ENCODE data around the gene VIPR2. TPM values are rescaled to one million over a fixed set of nuclear protein-coding genes. Genes with fewer than 3 reads are reported as not detected.

VIPR2 gene
- total and polyA plus RNA-seq, 5 experiments from 2014 or later = 0.17 to 0.62 (median 0.24) TPM; not detected in 1

DNA sequence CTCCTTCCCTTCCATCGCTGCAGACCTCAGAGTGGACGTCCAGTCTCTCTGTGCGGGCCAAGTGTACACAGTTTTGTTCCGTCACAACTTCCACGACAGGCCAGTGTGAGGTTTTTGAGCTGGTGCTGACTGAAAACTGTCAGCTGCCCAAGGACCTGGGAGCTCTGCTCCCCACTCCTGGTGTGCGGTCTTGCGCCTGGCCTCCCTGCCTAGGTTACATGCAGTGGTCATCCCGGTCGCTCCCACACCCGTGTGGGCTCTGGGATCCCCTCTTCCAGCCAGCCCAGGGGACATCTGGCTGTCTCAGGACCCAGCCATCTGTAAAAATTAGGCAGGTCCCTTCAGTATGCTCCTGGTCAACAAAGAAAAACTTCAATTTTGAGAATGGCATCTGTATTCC, 127.5 kb downstream of the VIPR2 start:
- Mint-ChIP-seq H3K4me1 (peaks cover 0 to 5% (median 0%) of the 10 kb centered on the region in 4 donors), H3K4me3 (no peak overlapping the region), H3K27me3 (peaks cover 0 to 4% (median 0%) of the 10 kb centered on the region in 5 donors), H3K27ac (no peak overlapping the region), H3K9me3 (no peaks in the 10 kb centered on the region), H3K36me3 (peaks cover 0 to 2% (median 0%) of the 10 kb centered on the region in 3 donors)
- ATAC-seq (no peak), DNase-seq (no peak)
- POLR2A ChIA-PET = no interaction called here

- Mint-ChIP-seq H3K36me3 (no peaks in the 10 kb centered on the region), H3K4me3 (no peak overlapping the region), H3K27ac (no peak overlapping the region), H3K4me1 (peaks cover 0 to 5% (median 0%) of the 10 kb centered on the region in 4 donors), H3K9me3 (no peaks in the 10 kb centered on the region), H3K27me3 (peaks cover 0 to 2% (median 0%) of the 10 kb centered on the region in 5 donors)
- DNase-seq (no peak), ATAC-seq (no peak)
- POLR2A ChIA-PET = no interaction called here
Observed at GRCh38 chr7:159016591-159016990, 128.1 kb downstream of the VIPR2 start.

DNA sequence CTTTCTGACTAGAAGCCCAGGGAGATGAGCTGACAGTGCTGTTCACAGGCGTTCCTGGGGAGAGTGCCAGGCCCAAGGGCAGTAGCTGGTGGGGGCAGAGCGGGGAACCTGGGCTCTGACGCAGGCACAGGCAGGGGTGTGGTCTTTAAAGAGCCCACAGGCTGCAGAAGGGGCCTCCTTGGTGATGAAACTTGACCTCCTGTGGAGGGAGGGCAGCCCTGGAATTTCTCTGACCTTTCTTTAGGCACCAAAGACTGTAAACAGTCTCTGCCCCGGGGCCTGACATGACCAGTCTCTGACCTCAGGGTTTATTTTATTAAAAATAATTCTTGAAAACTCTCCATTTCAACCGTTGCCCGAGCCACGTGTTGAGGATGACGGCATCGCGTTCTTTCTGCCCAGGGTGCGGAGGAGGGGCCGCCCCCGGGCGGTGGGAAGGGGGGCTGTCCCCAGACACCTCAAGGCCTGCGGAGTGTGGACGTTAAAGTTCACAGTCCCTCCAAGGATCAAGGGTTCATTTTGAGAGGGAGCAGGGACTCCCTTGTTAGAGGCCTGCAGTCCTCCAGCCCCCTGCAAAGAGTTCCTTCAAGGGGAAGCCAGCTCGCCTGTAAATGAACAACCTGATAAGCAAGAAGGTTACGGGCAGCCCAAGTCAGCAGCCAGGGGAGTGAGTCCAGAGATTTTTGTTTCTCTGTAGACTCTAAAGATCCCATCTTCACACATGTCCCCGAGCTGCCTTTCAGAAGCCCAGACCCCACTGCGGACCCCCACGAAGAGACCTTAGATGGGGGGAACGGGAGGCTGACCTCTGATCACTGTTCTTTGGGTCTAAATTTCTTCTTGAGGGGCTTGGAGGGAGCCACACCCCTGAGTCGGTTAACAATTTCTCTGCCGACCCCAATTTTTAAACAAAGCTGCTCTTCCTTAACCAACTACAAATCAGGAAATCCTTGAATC, 128.9 kb downstream of the VIPR2 start:
- H3K27ac Mint-ChIP-seq = peak overlapping the region in 1 of 10 donors; percentile 57
- peaks cover 0 to 2% (median 0%) of the 10 kb centered on the region in 5 donors for H3K27me3 Mint-ChIP-seq
- H3K36me3 Mint-ChIP-seq = no peaks in the 10 kb centered on the region
- POLR2A ChIA-PET = no interaction called here
- H3K4me3 Mint-ChIP-seq = no peak overlapping the region
- DNase-seq (peak in 1 of 10 donors; percentile 6), ATAC-seq (no peak)
- H3K9me3 Mint-ChIP-seq = no peaks in the 10 kb centered on the region
- H3K4me1 Mint-ChIP-seq = peaks cover 0 to 5% (median 0%) of the 10 kb centered on the region in 4 donors

DNA sequence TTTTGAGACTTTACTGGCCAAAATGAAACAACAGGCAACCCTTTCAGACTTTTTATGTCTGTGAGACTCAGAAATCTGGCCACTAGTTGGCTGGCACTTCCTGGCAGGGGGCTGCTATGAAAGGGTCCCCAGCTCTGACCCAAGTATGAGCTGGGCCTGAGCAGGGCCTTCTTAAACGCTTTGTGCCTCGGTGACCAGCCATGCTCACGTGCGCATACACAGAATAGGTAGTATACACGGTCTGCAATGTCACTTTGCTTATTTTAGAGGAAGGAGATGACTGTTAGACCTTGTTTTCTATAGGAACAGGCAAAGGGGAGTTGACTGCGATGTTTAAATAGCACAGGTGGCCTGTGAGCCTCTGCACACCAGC, 129.6 kb downstream of the VIPR2 start:
- Mint-ChIP-seq H3K36me3 (no peaks in the 10 kb centered on the region), H3K4me3 (no peak overlapping the region), H3K4me1 (peaks cover 0 to 5% (median 0%) of the 10 kb centered on the region in 4 donors), H3K27me3 (no peaks in the 10 kb centered on the region), H3K9me3 (no peaks in the 10 kb centered on the region), H3K27ac (peak overlapping the region in 1 of 10 donors; percentile 57)
- ATAC-seq = no peak
- no peak for DNase-seq
- POLR2A ChIA-PET = no interaction called here

DNA sequence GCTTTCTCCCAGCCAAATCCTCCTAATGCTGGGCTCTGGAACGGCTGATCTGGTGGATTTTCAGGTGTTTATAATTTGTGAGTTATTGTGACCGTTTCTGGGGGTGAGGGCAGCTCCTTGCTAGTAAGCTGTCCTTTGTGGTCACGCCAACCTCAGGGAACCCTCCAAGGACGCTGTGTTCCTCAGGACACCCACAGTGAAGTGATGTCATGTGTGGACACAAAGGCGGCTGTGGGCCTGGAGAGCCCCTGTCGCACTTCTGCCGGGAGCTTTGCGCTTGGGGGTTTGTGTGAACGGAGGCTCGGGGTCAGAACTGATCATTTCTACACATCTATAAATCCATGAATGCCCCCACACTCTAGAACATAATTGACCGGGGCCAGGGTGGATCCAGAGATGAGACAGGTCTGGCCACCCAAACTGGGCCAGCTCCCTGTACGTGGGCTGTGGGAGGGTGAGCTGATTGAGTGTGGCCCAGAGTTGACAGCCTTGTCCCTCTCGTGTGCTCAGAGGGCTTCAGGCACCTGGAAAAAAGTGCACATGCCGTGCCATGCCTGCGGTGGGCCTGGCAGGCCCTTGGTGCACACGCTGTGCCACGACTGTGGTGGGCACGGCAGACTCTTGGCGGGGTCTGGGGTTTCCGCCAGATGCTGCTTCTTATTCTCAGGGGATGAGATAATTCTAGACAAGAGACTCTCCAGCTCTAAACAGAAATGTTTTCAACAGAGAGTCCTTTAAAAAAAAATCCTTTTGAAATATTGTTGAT, 130.2 kb downstream of the VIPR2 start:
- H3K27ac Mint-ChIP-seq = no peak overlapping the region

GRCh38 chr7:159013825-159014289, 130.8 kb downstream of the VIPR2 start:
- Mint-ChIP-seq H3K4me1 (peaks cover 0 to under 1% (median 0%) of the 10 kb centered on the region in 4 donors), H3K4me3 (no peak overlapping the region), H3K27ac (no peak overlapping the region), H3K27me3 (no peaks in the 10 kb centered on the region), H3K36me3 (no peaks in the 10 kb centered on the region), H3K9me3 (no peaks in the 10 kb centered on the region)
- ATAC-seq (no peak), DNase-seq (no peak)
- POLR2A ChIA-PET = no interaction called here

More for the DNA sequence above, 130.2 kb downstream of the VIPR2 start:
- POLR2A ChIA-PET = no interaction called here
- ATAC-seq = no peak
- no peak overlapping the region for H3K4me3 Mint-ChIP-seq
- DNase-seq = no peak
- H3K36me3 Mint-ChIP-seq = no peaks in the 10 kb centered on the region
- H3K9me3 Mint-ChIP-seq = no peaks in the 10 kb centered on the region
- H3K27me3 Mint-ChIP-seq = no peaks in the 10 kb centered on the region
- peaks cover 0 to 5% (median 0%) of the 10 kb centered on the region in 4 donors for H3K4me1 Mint-ChIP-seq

- Mint-ChIP-seq H3K9me3 (no peaks in the 10 kb centered on the region), H3K27ac (no peak overlapping the region), H3K36me3 (no peaks in the 10 kb centered on the region), H3K4me1 (no peaks in the 10 kb centered on the region), H3K4me3 (no peak overlapping the region), H3K27me3 (no peaks in the 10 kb centered on the region)
- POLR2A ChIA-PET = no interaction called here
- DNase-seq (no peak), ATAC-seq (no peak)
Observed at GRCh38 chr7:159013181-159013690, 131.4 kb downstream of the VIPR2 start.

DNA sequence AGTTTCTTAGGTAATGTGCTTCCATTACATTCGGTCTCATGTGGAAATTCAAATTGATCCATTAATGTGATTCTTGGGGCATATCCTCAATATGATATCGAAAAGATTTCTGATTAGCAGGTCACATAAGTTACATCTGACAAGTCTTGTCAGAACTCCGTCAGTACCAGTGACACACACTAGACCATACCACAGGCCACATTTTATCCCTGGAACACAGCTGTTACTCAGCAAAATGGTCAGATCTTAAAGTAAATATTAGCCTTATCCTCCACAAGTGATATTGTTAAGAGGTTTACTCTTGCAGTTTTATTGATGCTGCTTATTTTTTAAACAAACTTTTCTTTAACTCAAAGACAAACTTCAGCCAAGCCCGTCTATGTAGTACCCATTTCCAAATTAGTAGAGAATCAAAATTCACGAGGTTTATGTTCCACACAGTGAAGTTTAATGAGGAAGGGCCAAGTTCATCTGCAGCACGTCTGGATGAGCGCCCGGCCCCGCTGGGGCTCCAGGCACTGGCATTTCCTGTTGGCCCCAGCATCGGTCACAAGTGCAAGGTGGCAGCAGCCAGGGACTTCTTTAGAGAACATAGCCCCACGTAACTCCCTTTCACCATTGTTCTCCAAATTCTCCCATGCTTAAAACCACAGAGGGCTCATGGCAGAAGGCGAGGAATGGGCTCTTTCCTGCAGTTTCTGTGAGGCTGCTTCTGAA, 132.2 kb downstream of the VIPR2 start:
- no peaks in the 10 kb centered on the region for H3K4me1 Mint-ChIP-seq
- ATAC-seq (no peak), DNase-seq (no peak)
- POLR2A ChIA-PET = no interaction called here
- no peaks in the 10 kb centered on the region for H3K27me3 Mint-ChIP-seq
- no peak overlapping the region for H3K4me3 Mint-ChIP-seq
- H3K9me3 Mint-ChIP-seq = no peaks in the 10 kb centered on the region
- H3K27ac Mint-ChIP-seq = no peak overlapping the region
- H3K36me3 Mint-ChIP-seq = no peaks in the 10 kb centered on the region

DNA sequence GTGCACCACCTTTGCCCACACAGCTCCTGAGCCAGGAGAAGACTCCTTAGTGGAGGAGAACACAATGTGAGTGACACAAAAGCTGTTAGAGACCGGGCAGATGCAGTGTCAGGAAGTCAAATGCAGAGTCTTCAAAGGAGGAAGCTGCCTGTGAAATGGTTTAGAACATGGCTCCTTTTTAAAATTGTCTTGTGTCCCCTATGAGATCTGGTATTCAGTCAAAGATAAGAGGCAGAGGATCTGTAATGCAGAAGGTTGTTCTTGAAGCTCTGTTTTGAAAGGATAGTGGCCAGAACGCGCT, 133.0 kb downstream of the VIPR2 start:
- no peak for ATAC-seq
- Mint-ChIP-seq H3K4me3 (no peak overlapping the region), H3K4me1 (no peaks in the 10 kb centered on the region), H3K27me3 (peaks cover 0 to 4% (median 0%) of the 10 kb centered on the region in 5 donors), H3K27ac (peak overlapping the region in 2 of 10 donors; percentile 28 to 63), H3K36me3 (no peaks in the 10 kb centered on the region), H3K9me3 (no peaks in the 10 kb centered on the region)
- POLR2A ChIA-PET = no interaction called here
- no peak for DNase-seq

- no peak overlapping the region for H3K4me3 Mint-ChIP-seq
- POLR2A ChIA-PET = no interaction called here
- no peaks in the 10 kb centered on the region for H3K36me3 Mint-ChIP-seq
- no peaks in the 10 kb centered on the region for H3K9me3 Mint-ChIP-seq
- ATAC-seq (no peak), DNase-seq (no peak)
- H3K4me1 Mint-ChIP-seq = no peaks in the 10 kb centered on the region
- H3K27ac Mint-ChIP-seq = peak overlapping the region in 3 of 10 donors; percentile 16 to 63 (median 28)
- H3K27me3 Mint-ChIP-seq = peaks cover 0 to 4% (median 0%) of the 10 kb centered on the region in 5 donors
Observed at GRCh38 chr7:159010937-159011721, 133.5 kb downstream of the VIPR2 start.

DNA sequence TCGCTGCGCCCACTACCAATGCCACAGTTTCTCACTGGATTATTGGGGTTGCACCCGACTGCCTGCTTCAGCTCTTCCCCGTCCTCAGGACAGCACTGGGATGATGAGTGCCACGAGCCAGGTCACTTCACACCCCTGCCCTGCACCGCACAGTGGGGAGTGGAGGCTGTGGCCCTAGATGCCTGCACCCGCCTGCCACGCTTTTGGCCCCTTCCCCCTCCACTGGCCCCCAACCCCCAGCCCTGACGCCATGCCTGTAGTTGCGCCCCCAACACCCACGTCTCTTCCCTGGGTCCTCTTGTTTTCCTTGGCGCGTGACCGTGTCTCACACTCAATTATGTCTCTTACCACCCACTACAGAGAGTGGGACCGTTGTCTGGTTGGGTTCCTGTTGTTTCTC, 134.3 kb downstream of the VIPR2 start:
- POLR2A ChIA-PET = no interaction called here
- Mint-ChIP-seq H3K4me3 (no peak overlapping the region), H3K9me3 (no peaks in the 10 kb centered on the region), H3K27me3 (peaks cover 0 to 4% (median 0%) of the 10 kb centered on the region in 5 donors), H3K27ac (no peak overlapping the region), H3K36me3 (no peaks in the 10 kb centered on the region), H3K4me1 (no peaks in the 10 kb centered on the region)
- no peak for DNase-seq
- no peak for ATAC-seq

- no peak overlapping the region for H3K4me3 Mint-ChIP-seq
- no peak for DNase-seq
- H3K4me1 Mint-ChIP-seq = no peaks in the 10 kb centered on the region
- H3K9me3 Mint-ChIP-seq = no peaks in the 10 kb centered on the region
- no peaks in the 10 kb centered on the region for H3K36me3 Mint-ChIP-seq
- H3K27ac Mint-ChIP-seq = no peak overlapping the region
- ATAC-seq = no peak
- H3K27me3 Mint-ChIP-seq = peaks cover 0 to 4% (median 0%) of the 10 kb centered on the region in 5 donors
- POLR2A ChIA-PET = no interaction called here
Observed at GRCh38 chr7:159009951-159010350, 134.7 kb downstream of the VIPR2 start.

All from naive thymus-derived CD8-positive, alpha-beta T cell (primary cell).